ENCODE data around the gene TENM3. TPM values are rescaled to one million over a fixed set of nuclear protein-coding genes. Genes with fewer than 3 reads are reported as not detected.

TENM3 gene
- total RNA-seq, 1 donor from 2014 or later = 11.0 TPM

DNA sequence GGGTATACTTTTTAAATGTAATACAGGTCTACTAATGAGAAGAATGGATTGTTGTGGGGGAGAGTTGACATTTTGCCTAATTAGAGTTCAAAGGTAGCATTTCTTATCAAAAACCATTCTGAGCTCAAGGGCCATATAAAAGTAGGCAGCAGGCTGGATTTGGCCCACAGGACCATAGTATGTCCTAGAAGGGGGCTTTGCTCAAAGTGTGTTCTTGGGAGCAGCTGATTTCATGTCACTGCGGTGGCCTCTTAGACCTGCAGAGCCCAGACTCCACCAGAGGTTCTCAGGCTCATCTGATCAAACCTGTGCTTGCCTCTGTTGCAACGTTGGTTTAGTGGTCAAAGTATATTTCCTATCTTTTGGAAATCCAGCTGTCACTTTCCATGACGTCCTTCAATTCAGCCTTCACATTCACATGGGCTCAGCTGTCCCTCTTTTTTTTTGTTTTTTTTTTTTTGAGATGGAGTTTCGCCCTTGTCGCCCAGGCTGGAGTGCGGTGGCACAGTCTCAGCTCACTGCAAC lies 34.6 kb upstream of the TENM3 start:
- Histone ChIP-seq H3K9me3 (no peaks in the 10 kb centered on the region), H3K36me3 (no peaks in the 10 kb centered on the region), H3K4me3 (no peak overlapping the region), H3K27ac (no peak overlapping the region), H3K4me1 (peaks cover 10% of the 10 kb centered on the region), H3K27me3 (no peaks in the 10 kb centered on the region)
- DNase-seq (ENCODE audit: extremely low spot score in 2 of 2) = no peak
- TF ChIP-seq CTCF (IDR thresholded peaks at IDR 0.05) (no peak), POLR2AphosphoS5 (IDR thresholded peaks at IDR 0.05; ENCODE audit: insufficient read depth in 1 of 2, low read depth in 1 of 2) (no peak), POLR2A (IDR thresholded peaks at IDR 0.05) (no peak)
- intact Hi-C loops (cut with DNase I) = no loop called here

DNA sequence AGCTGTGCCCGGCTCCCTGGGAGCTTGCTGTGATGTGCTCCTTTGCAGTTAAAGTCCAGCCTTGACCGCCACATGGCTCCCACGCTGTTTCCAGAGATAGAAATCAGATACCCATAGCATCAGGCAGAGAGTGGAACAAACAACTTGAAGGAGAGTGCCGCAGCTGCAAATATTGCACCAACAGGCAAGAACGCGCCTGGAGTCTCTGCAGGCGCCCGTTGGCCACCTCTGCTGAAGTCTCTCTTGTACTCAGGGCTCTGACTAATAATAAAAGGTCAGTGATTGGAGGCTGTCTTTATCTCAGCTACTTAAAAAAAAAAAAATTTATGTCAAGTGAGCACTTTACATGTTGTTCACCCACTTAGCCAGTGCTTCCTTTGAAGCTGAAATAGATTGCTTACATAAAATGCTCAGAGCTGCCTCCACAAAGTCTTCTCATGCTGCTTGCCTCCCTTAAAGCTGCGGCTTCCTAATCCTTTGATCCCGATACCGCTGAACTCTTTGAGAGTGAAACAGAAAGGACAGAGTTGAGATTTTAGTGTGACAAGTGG lies 30.9 kb upstream of the TENM3 start:
- Histone ChIP-seq H3K27me3 (no peaks in the 10 kb centered on the region), H3K36me3 (no peaks in the 10 kb centered on the region), H3K4me3 (no peak overlapping the region), H3K9me3 (no peaks in the 10 kb centered on the region), H3K27ac (no peak overlapping the region), H3K4me1 (peaks cover 10% of the 10 kb centered on the region)
- no peak for TF ChIP-seq POLR2A (IDR thresholded peaks at IDR 0.05)
- TF ChIP-seq CTCF (IDR thresholded peaks at IDR 0.05) = no peak
- no peak for TF ChIP-seq POLR2AphosphoS5 (IDR thresholded peaks at IDR 0.05; ENCODE audit: insufficient read depth in 1 of 2, low read depth in 1 of 2)
- DNase-seq (ENCODE audit: extremely low spot score in 2 of 2) = no peak
- intact Hi-C loops (cut with DNase I) = no loop called here

DNA sequence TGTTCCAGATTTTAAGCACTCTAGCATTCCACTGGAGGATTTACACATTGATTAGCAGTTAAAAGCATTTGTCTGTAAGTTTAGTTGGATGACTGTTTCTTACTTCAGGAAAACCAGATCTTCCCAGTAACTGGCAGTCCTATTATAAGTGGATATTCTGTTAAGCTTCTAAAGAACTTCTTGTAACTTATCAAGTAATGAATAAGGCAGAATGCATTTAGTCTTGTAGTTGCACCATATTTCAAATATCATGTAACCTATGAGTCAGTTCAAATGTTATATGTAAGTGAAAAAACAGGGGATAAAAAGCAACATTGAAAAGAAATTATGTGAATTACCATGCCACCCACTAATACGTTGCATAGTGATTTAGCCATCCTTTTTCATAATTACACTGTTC lies 30.2 kb upstream of the TENM3 start:
- Histone ChIP-seq H3K27ac (no peak overlapping the region), H3K27me3 (no peaks in the 10 kb centered on the region), H3K4me3 (no peak overlapping the region), H3K4me1 (peaks cover 7% of the 10 kb centered on the region), H3K36me3 (no peaks in the 10 kb centered on the region), H3K9me3 (no peaks in the 10 kb centered on the region)
- no peak for DNase-seq (ENCODE audit: extremely low spot score in 2 of 2)
- TF ChIP-seq POLR2A (IDR thresholded peaks at IDR 0.05) (no peak), CTCF (IDR thresholded peaks at IDR 0.05) (no peak), POLR2AphosphoS5 (IDR thresholded peaks at IDR 0.05; ENCODE audit: insufficient read depth in 1 of 2, low read depth in 1 of 2) (no peak)
- intact Hi-C loops (cut with DNase I) = no loop called here

DNA sequence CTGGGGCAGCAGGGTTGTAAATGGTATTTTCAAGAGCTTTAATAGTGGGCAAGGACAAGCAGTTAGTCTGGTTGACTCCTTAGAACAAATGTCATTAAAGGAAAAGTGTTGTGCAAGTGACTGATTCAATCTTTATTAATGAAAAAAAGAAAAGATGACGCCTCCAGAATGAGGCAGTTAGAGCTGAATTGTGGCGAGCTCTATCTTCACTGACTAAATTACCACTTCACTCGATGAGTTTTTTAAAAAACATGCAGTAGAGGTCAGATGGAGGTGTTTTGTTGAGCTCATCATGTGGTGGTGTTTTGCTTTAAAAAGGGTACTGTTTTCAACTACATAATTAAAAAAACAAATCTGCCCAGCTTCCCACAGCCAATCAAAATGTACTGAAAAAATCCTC lies 28.1 kb upstream of the TENM3 start:
- Histone ChIP-seq H3K36me3 (no peaks in the 10 kb centered on the region), H3K27ac (no peak overlapping the region), H3K9me3 (no peaks in the 10 kb centered on the region), H3K27me3 (no peaks in the 10 kb centered on the region), H3K4me3 (no peak overlapping the region), H3K4me1 (no peaks in the 10 kb centered on the region)
- DNase-seq (ENCODE audit: extremely low spot score in 2 of 2) = no peak
- intact Hi-C loops (cut with DNase I) = no loop called here
- TF ChIP-seq CTCF (IDR thresholded peaks at IDR 0.05) (no peak), POLR2AphosphoS5 (IDR thresholded peaks at IDR 0.05; ENCODE audit: insufficient read depth in 1 of 2, low read depth in 1 of 2) (no peak), POLR2A (IDR thresholded peaks at IDR 0.05) (no peak)

GRCh38 chr4:182216005-182216404 lies 27.2 kb upstream of the TENM3 start:
- Histone ChIP-seq H3K4me1 (no peaks in the 10 kb centered on the region), H3K9me3 (no peaks in the 10 kb centered on the region), H3K4me3 (no peak overlapping the region), H3K27ac (no peak overlapping the region), H3K36me3 (no peaks in the 10 kb centered on the region), H3K27me3 (no peaks in the 10 kb centered on the region)
- intact Hi-C loops (cut with DNase I) = no loop called here
- TF ChIP-seq CTCF (IDR thresholded peaks at IDR 0.05) = no peak
- no peak for TF ChIP-seq POLR2AphosphoS5 (IDR thresholded peaks at IDR 0.05; ENCODE audit: insufficient read depth in 1 of 2, low read depth in 1 of 2)
- no peak for TF ChIP-seq POLR2A (IDR thresholded peaks at IDR 0.05)
- no peak for DNase-seq (ENCODE audit: extremely low spot score in 2 of 2)

Data from vagina (tissue), 2 donors.